HepG2 (cell line): ENCODE results near the gene ATP6V1C2. TPM values are rescaled to one million over a fixed set of nuclear protein-coding genes. Genes with fewer than 3 reads are reported as not detected.

ENCODE experiments used
- ATAC-seq: fragments of 200-7000 bp; cut with Tn5 transposase; 3 replicates; pipeline ENCODE4 v1.9.1; 2020; ENCODE audit warnings: mild to moderate bottlenecking, moderate library complexity
- BruUV-seq: library from RNA; stranded (reverse); fragments of 400-500 nt; replicated peaks from 2 replicates; lab custom pipeline; 2021; lab: Mats Ljungman, UMichigan
- CTCF ChIA-PET: fragments of 300-600 bp; formaldehyde crosslinking; extraction: SDS; loops from one replicate; lab custom pipeline; 2021; ENCODE audit warnings: low total read pairs, inconsistent platforms, low intra/inter-chr PET ratio; lab: Yijun Ruan, JAX
- POLR2A ChIA-PET: fragments of 350-600 bp; sonication (Branson Sonifier 250); formaldehyde crosslinking; loops from one replicate; lab custom pipeline; 2020; ENCODE audit warnings: antibody characterized with exemption, inconsistent platforms; lab: Yijun Ruan, JAX
- DNase-seq: peaks from one replicate; pipeline ENCODE4 v3.0.0-alpha.2; 2015; ENCODE audit warnings: low spot score
- FAIRE-seq: peaks from 3 replicates; lab custom pipeline; 2011; peaks lifted over from hg19 to GRCh38; lab: Jason Lieb, UNC
- H2AFZ ChIP-seq: one replicate; pipeline ENCODE4 v1.6.1; 2011; ENCODE audit warnings: low read length, inconsistent platforms
- H3K27ac ChIP-seq: fragments of 300-600 bp; 3 replicates; pipeline ENCODE4 v1.8.0; 2011; ENCODE audit warnings: mixed run types, mild to moderate bottlenecking, mixed read lengths, low read length, inconsistent platforms; ENCODE audit not compliant: insufficient read depth; ENCODE audit errors: extremely low read length
- H3K27me3 ChIP-seq, 2 experiments: fragments of 200-600 bp in 1 of 2; 2 replicates in 1 of 2; 3 replicates in 1 of 2; pipeline versions ENCODE4 v1.6.0 to v1.8.0; 2011; ENCODE audit warnings: low read length in 2 of 2, mild to moderate bottlenecking in 2 of 2, moderate library complexity in 2 of 2, inconsistent platforms in 1 of 2; ENCODE audit not compliant: insufficient read depth in 2 of 2, control insufficient read depth in 1 of 2
- H3K36me3 ChIP-seq, 2 experiments: fragments of 200-600 bp in 1 of 2; replicated peaks in 1 of 2; 2 replicates in 1 of 2; 3 replicates in 1 of 2; pipeline versions ENCODE4 v1.5.1 to v1.8.0; 2011; ENCODE audit warnings: low read length in 2 of 2, inconsistent platforms in 1 of 2; ENCODE audit not compliant: insufficient read depth in 2 of 2, control insufficient read depth in 1 of 2
- H3K4me1 ChIP-seq: 2 replicates; pipeline ENCODE4 v1.5.1; 2012; ENCODE audit warnings: low read length, inconsistent platforms; ENCODE audit not compliant: insufficient read depth
- H3K4me2 ChIP-seq: 2 replicates; pipeline ENCODE4 v1.6.0; 2011; ENCODE audit warnings: low read depth, low read length, inconsistent platforms
- H3K4me3 ChIP-seq, 3 experiments: fragments of 200-600 bp in 1 of 3; sonication (generic), shearing (Covaris generic) in 1 of 3; replicated peaks in 1 of 3; 2 replicates each; pipeline ENCODE4 v1.5.1; 2011 to 2016; ENCODE audit warnings: low read length in 3 of 3, inconsistent platforms in 2 of 3, low read depth in 2 of 3, mild to moderate bottlenecking in 2 of 3, control low read depth in 1 of 3, mixed read lengths in 1 of 3; ENCODE audit not compliant: insufficient read depth in 1 of 3
- H3K79me2 ChIP-seq: one replicate; pipeline ENCODE4 v1.6.1; 2011; ENCODE audit warnings: low read length, inconsistent platforms; ENCODE audit not compliant: insufficient read depth
- H3K9ac ChIP-seq: 2 replicates; pipeline ENCODE4 v1.6.0; 2011; ENCODE audit warnings: mild to moderate bottlenecking, low read depth, low read length, inconsistent platforms; ENCODE audit not compliant: insufficient read depth
- H3K9me3 ChIP-seq: 2 replicates; pipeline ENCODE4 v1.5.1; 2012; ENCODE audit warnings: mild to moderate bottlenecking, low read length
- H4K20me1 ChIP-seq: 2 replicates; pipeline ENCODE4 v1.6.0; 2011; ENCODE audit warnings: inconsistent platforms, mild to moderate bottlenecking, low read length, moderate library complexity; ENCODE audit not compliant: insufficient read depth
- CCDC6 ChIP-seq: sonication (generic); formaldehyde crosslinking; IDR thresholded peaks from 2 replicates; pipeline ENCODE4 v1.8.1; 2022; ENCODE audit warnings: mild to moderate bottlenecking, missing genetic modification reagents, moderate library complexity
- ISL2 ChIP-seq: sonication (generic); formaldehyde crosslinking; IDR thresholded peaks from 2 replicates; pipeline ENCODE4 v1.5.0; 2020; ENCODE audit warnings: missing genetic modification reagents
- ISX ChIP-seq: sonication (generic); formaldehyde crosslinking; conservative IDR thresholded peaks from 2 replicates; pipeline ENCODE4 v1.5.0; 2020; ENCODE audit warnings: missing genetic modification reagents
- KLF13 ChIP-seq: sonication (generic); formaldehyde crosslinking; IDR thresholded peaks from 2 replicates; pipeline ENCODE4 v1.4.0; 2020; ENCODE audit warnings: mild to moderate bottlenecking, missing genetic modification reagents
- MAFG ChIP-seq: sonication (generic); formaldehyde crosslinking; IDR thresholded peaks from 2 replicates; pipeline ENCODE4 v1.5.1; 2020; ENCODE audit warnings: mild to moderate bottlenecking, missing genetic modification reagents
- MEIS2 ChIP-seq: sonication (generic); formaldehyde crosslinking; IDR thresholded peaks from 2 replicates; pipeline ENCODE4 v1.9.0; 2021; ENCODE audit warnings: mild to moderate bottlenecking, missing genetic modification reagents
- MXD4 ChIP-seq: IDR thresholded peaks from 2 replicates; pipeline ENCODE4 v1.6.1; 2016; ENCODE audit warnings: mild to moderate bottlenecking, missing biosample characterization, missing genetic modification reagents
- SRF ChIP-seq: IDR thresholded peaks from 2 replicates; pipeline ENCODE4 v1.6.1; 2011; ENCODE audit warnings: mild to moderate bottlenecking, low read depth, low read length, moderate library complexity
- WGBS: methylation state at CpG from one replicate; pipeline ENCODE4 v1.1.6; 2017; ENCODE audit warnings: low lambda C conversion rate; 5-methylcytosine and 5-hydroxymethylcytosine counted together
- in situ Hi-C: cut with HindIII; loops from 2 replicates; pipeline ENCODE4 v1.10.0; 2017; ENCODE audit warnings: low pct_unique_long_range_greater_than_20kb; ENCODE audit not compliant: extremely low pct_ligation_motif_present
- intact Hi-C: fragments of 100-400 bp; cut with micrococcal nuclease; formaldehyde crosslinking; loops from one replicate; pipeline ENCODE4 v1.10.0; 2022; ENCODE audit not compliant: unreplicated experiment
- polyA plus RNA-seq, 8 experiments: library from polyadenylated mRNA; depleted of rRNA in 3 of 8; stranded (reverse) in 7 of 8; unstranded in 1 of 8; fragments of >200 nt; fragmentation: Illumina TruSeq in 4 of 8; extraction: Trizol in 4 of 8; gene quantifications; 2 replicates each; pipeline versions ENCODE4 v1.2.1 to v1.2.3, GENCODE V29; 2011 to 2016; ENCODE audit warnings: low read depth in 4 of 8, missing spikeins in 1 of 8, mixed read lengths in 1 of 8; ENCODE audit not compliant: insufficient read depth in 1 of 8
- total RNA-seq, 5 experiments: library from RNA; depleted of rRNA; stranded (reverse); fragments of >200 nt; fragmentation: Illumina TruSeq; extraction: Trizol; gene quantifications; 2 replicates each; pipeline ENCODE4 v1.2.3, GENCODE V29; 2016; ENCODE audit warnings: low read depth in 1 of 5

ATP6V1C2 gene
- total and polyA plus RNA-seq, 2 of the 13 experiments (the other 11 are each of a cell fraction or from before 2014, with no cell fraction given) = 0.04 to 0.29 TPM

- Histone ChIP-seq H3K4me2 (0 out of 2 replicates have a peak overlapping the region, but pooled peaks have one; percentile 0), H3K79me2 (peaks cover 61% of the 10 kb centered on the region), H3K4me1 (peaks cover 39% of the 10 kb centered on the region), H3K4me3 (no peak overlapping the region), H3K27ac (no peak overlapping the region), H3K9ac (no peak overlapping the region), H3K9me3 (no peaks in the 10 kb centered on the region), H4K20me1 (peaks cover 5% of the 10 kb centered on the region; the same call in 1 of the 2 replicates), H3K36me3 (peaks cover 9 to 38% of the 10 kb centered on the region in 2 experiments), H2AFZ (no peak overlapping the region), H3K27me3 (no peaks in the 10 kb centered on the region; a peak in 1 of 5 replicates)
- FAIRE-seq = no peak
- ChIA-PET POLR2A (no interaction called here), CTCF (no interaction called here)
- no peak for ATAC-seq
- WGBS = 80% methylated on average over 5 of the region's 5 CpGs
- in situ Hi-C loops (no loop called here), intact Hi-C loops (no loop called here)
- no peak for DNase-seq
- no peak for TF ChIP-seq MAFG (CRISPR knock-in tag)
- no peak for TF ChIP-seq MXD4 (CRISPR knock-in tag)
- no peak for TF ChIP-seq KLF13 (CRISPR knock-in tag)
- TF ChIP-seq CCDC6 (CRISPR knock-in tag) = no peak
- TF ChIP-seq ISX (CRISPR knock-in tag) = no peak
- no peak for TF ChIP-seq MEIS2 (CRISPR knock-in tag)
- TF ChIP-seq ISL2 (CRISPR knock-in tag) = no peak
- no peak for TF ChIP-seq SRF
- no TSS peak for BruUV-seq
These were observed 35.2 kb upstream of the ATP6V1C2 start for GRCh38 chr2:10686176-10686730.
